ENCODE data around the gene CYP4F2. TPM values are rescaled to one million over a fixed set of nuclear protein-coding genes. Genes with fewer than 3 reads are reported as not detected.
"Not testable (repeated sequence)": the region's sequence is repeated elsewhere in the genome, so short reads cannot be mapped to it uniquely, and the experiment has no call there.

Gene CYP4F2
- total and polyA plus RNA-seq, 4 donors: 7.7 to 186 (median 85.2) TPM

- TF ChIP-seq GABPA (IDR thresholded peaks at IDR 0.05 in 1 of 2, conservative IDR thresholded peaks at IDR 0.05 in 1 of 2): peak in 1 of 2 donors; percentile 54
- peak; percentile 68 for TF ChIP-seq NR2F2 (IDR thresholded peaks at IDR 0.05)
- no peak for TF ChIP-seq EGR1 (IDR thresholded peaks at IDR 0.05; ENCODE audit: low read depth in 2 of 2)
- peak in 1 of 2 donors; percentile 59 for TF ChIP-seq JUND (IDR thresholded peaks at IDR 0.05)
- peak; percentile 84 for TF ChIP-seq FOXA2 (IDR thresholded peaks at IDR 0.05)
- TF ChIP-seq HNF4G (IDR thresholded peaks at IDR 0.05): peak; percentile 76
- peak; percentile 75 for TF ChIP-seq TAF1 (conservative IDR thresholded peaks at IDR 0.05)
- TF ChIP-seq, protein P1, sequence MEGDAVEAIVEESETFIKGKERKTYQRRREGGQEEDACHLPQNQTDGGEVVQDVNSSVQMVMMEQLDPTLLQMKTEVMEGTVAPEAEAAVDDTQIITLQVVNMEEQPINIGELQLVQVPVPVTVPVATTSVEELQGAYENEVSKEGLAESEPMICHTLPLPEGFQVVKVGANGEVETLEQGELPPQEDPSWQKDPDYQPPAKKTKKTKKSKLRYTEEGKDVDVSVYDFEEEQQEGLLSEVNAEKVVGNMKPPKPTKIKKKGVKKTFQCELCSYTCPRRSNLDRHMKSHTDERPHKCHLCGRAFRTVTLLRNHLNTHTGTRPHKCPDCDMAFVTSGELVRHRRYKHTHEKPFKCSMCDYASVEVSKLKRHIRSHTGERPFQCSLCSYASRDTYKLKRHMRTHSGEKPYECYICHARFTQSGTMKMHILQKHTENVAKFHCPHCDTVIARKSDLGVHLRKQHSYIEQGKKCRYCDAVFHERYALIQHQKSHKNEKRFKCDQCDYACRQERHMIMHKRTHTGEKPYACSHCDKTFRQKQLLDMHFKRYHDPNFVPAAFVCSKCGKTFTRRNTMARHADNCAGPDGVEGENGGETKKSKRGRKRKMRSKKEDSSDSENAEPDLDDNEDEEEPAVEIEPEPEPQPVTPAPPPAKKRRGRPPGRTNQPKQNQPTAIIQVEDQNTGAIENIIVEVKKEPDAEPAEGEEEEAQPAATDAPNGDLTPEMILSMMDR (IDR thresholded peaks at IDR 0.05; ENCODE audit: low read depth, low read length, missing input control): no peak
- TF ChIP-seq RAD21 (IDR thresholded peaks at IDR 0.05): no peak
These were observed 36.6 kb upstream of the CYP4F2 start, which contains the start of gene CYP4F11 (continued) for GRCh38 chr19:15934332-15935078.

DNA sequence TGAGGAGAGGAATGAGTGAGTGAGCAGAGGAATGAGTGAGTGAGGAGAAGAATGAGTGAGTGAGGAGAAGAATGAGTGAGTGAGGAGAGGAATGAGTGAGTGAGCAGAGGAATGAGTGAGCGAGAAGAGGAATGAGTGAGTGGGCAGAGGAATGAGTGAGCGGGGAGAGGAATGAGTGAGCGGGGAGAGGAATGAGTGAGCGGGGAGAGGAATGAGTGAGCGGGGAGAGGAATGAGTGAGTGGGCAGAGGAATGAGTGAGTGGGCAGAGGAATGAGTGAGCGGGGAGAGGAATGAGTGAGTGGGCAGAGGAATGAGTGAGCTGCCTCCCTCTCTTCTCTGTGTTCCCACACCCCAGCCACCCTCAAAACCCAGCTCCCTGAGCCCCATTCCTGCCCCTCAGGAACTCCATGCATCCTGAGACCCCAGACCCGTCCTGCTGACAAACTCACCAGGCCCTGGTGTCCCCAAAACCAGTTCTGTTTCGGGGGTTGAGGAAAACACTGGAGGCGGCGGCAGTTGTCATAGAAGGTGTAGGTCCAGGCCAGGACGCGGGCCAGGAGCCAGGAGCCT, 36.0 kb upstream of the CYP4F2 start:
- Histone ChIP-seq H3K27ac (ENCODE audit: low read depth in 1 of 2, low read length in 2 of 2) (peak overlapping the region; percentile 94 to 97), H3K4me3 (ENCODE audit: low read depth in 1 of 3, low read length in 3 of 3) (peak overlapping the region; percentile 69 to 73 (median 70)), H3K9ac (ENCODE audit: low read depth in 1 of 2, low read length in 2 of 2) (peak overlapping the region; percentile 52 to 58), H3K4me1 (ENCODE audit: control insufficient read depth in 4 of 4, insufficient read depth in 4 of 4, low read length in 3 of 4) (peaks cover 6 to 34% (median 27%) of the 10 kb centered on the region in 4 donors)
- H3K9me3 ChIP-seq (ENCODE audit: control insufficient read depth in 4 of 4, low read length in 3 of 4); H3K27me3 ChIP-seq (ENCODE audit: control insufficient read depth in 4 of 4, insufficient read depth in 4 of 4, low read length in 3 of 4); DNase-seq (ENCODE audit: low spot score); H3K36me3 ChIP-seq (ENCODE audit: control insufficient read depth in 4 of 4, insufficient read depth in 3 of 4, low read depth in 1 of 4, low read length in 3 of 4): not testable (repeated sequence)
- WGBS: 28% methylated on average over 12 of the region's 12 CpGs

- H3K9ac ChIP-seq (ENCODE audit: low read depth in 1 of 2, low read length in 2 of 2): no peak overlapping the region
- H3K9me3 ChIP-seq (ENCODE audit: control insufficient read depth in 4 of 4, low read length in 3 of 4): no peaks in the 10 kb centered on the region
- peaks cover 0 to 10% (median 9%) of the 10 kb centered on the region in 4 donors for H3K36me3 ChIP-seq (ENCODE audit: control insufficient read depth in 4 of 4, insufficient read depth in 3 of 4, low read depth in 1 of 4, low read length in 3 of 4)
- TF ChIP-seq REST (IDR thresholded peaks at IDR 0.05) (no peak), YY1 (IDR thresholded peaks at IDR 0.05) (no peak), FOXA2 (IDR thresholded peaks at IDR 0.05) (no peak), GABPA (IDR thresholded peaks at IDR 0.05 in 1 of 2, conservative IDR thresholded peaks at IDR 0.05 in 1 of 2) (no peak), FOXA1 (IDR thresholded peaks at IDR 0.05) (no peak), HNF4G (IDR thresholded peaks at IDR 0.05) (no peak), TAF1 (conservative IDR thresholded peaks at IDR 0.05) (no peak), EGR1 (IDR thresholded peaks at IDR 0.05; ENCODE audit: low read depth in 2 of 2) (no peak), HNF4A (conservative IDR thresholded peaks at IDR 0.05) (no peak), JUND (IDR thresholded peaks at IDR 0.05) (no peak), RXRA (IDR thresholded peaks at IDR 0.05) (no peak), SP1 (IDR thresholded peaks at IDR 0.05) (no peak)
- TF ChIP-seq, protein P2, sequence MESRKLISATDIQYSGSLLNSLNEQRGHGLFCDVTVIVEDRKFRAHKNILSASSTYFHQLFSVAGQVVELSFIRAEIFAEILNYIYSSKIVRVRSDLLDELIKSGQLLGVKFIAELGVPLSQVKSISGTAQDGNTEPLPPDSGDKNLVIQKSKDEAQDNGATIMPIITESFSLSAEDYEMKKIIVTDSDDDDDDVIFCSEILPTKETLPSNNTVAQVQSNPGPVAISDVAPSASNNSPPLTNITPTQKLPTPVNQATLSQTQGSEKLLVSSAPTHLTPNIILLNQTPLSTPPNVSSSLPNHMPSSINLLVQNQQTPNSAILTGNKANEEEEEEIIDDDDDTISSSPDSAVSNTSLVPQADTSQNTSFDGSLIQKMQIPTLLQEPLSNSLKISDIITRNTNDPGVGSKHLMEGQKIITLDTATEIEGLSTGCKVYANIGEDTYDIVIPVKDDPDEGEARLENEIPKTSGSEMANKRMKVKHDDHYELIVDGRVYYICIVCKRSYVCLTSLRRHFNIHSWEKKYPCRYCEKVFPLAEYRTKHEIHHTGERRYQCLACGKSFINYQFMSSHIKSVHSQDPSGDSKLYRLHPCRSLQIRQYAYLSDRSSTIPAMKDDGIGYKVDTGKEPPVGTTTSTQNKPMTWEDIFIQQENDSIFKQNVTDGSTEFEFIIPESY (IDR thresholded peaks at IDR 0.05): no peak
- TF ChIP-seq, protein P1 (IDR thresholded peaks at IDR 0.05; ENCODE audit: low read depth, low read length, missing input control): no peak
- 87% methylated on average over 3 of the region's 3 CpGs for WGBS
- H3K4me1 ChIP-seq (ENCODE audit: control insufficient read depth in 4 of 4, insufficient read depth in 4 of 4, low read length in 3 of 4): peaks cover 9 to 58% (median 37%) of the 10 kb centered on the region in 4 donors
- no peak for DNase-seq (ENCODE audit: low spot score)
- no peak overlapping the region for H3K4me3 ChIP-seq (ENCODE audit: low read depth in 1 of 3, low read length in 3 of 3)
- no peaks in the 10 kb centered on the region for H3K27me3 ChIP-seq (ENCODE audit: control insufficient read depth in 4 of 4, insufficient read depth in 4 of 4, low read length in 3 of 4)
- H3K27ac ChIP-seq (ENCODE audit: low read depth in 1 of 2, low read length in 2 of 2): no peak overlapping the region
These were observed 30.4 kb upstream of the CYP4F2 start for GRCh38 chr19:15928321-15928720.

Measured in liver (tissue), 9 donors.